Astrocyte (in vitro differentiated cells and primary cell): Measurements from ENCODE around the gene ZFAND6. TPM values are rescaled to one million over a fixed set of nuclear protein-coding genes. Genes with fewer than 3 reads are reported as not detected.

Experiments
- DNase-seq: peaks from one replicate; pipeline ENCODE4 v3.0.0-alpha.2; 2010; ENCODE audit warnings: low read depth
- FAIRE-seq: peaks from 2 replicates; lab custom pipeline; 2011; peaks lifted over from hg19 to GRCh38; lab: Jason Lieb, UNC
- H2AFZ ChIP-seq: 2 replicates; pipeline ENCODE4 v1.6.0; 2012; ENCODE audit warnings: low read depth, low read length, inconsistent platforms
- H3K27ac ChIP-seq: 2 replicates; pipeline ENCODE4 v1.5.1; 2011; ENCODE audit warnings: low read depth, low read length, inconsistent platforms
- H3K27me3 ChIP-seq: 2 replicates; pipeline ENCODE4 v1.6.0; 2011; ENCODE audit warnings: low read length, inconsistent platforms; ENCODE audit not compliant: insufficient read depth
- H3K36me3 ChIP-seq: 2 replicates; pipeline ENCODE4 v1.5.1; 2011; ENCODE audit warnings: low read length, inconsistent platforms; ENCODE audit not compliant: insufficient read depth
- H3K4me1 ChIP-seq: 2 replicates; pipeline ENCODE4 v1.5.1; 2011; ENCODE audit warnings: low read length, inconsistent platforms; ENCODE audit not compliant: insufficient read depth
- H3K4me2 ChIP-seq: 2 replicates; pipeline ENCODE4 v1.6.0; 2012; ENCODE audit warnings: low read length, inconsistent platforms
- H3K4me3 ChIP-seq: 2 replicates; pipeline ENCODE4 v1.5.1; 2011; ENCODE audit warnings: low read depth, mild to moderate bottlenecking, low read length, inconsistent platforms; ENCODE audit not compliant: insufficient read depth
- H3K79me2 ChIP-seq: 2 replicates; pipeline ENCODE4 v1.6.0; 2012; ENCODE audit warnings: mild to moderate bottlenecking, low read length, inconsistent platforms; ENCODE audit not compliant: insufficient read depth
- H3K9ac ChIP-seq: 2 replicates; pipeline ENCODE4 v1.6.0; 2012; ENCODE audit warnings: mild to moderate bottlenecking, low read length, inconsistent platforms
- H3K9me3 ChIP-seq: 2 replicates; pipeline ENCODE4 v1.5.1; 2012; ENCODE audit warnings: low read depth, mild to moderate bottlenecking, low read length, inconsistent platforms; ENCODE audit not compliant: insufficient read depth
- H4K20me1 ChIP-seq: 2 replicates; pipeline ENCODE4 v1.6.0; 2012; ENCODE audit warnings: low read length, inconsistent platforms; ENCODE audit not compliant: insufficient read depth
- H3K27ac Mint-ChIP-seq: one replicate; pipeline ENCODE4 v1.8.0; 2021; ENCODE audit warnings: mild to moderate bottlenecking, mixed read lengths; ENCODE audit not compliant: unreplicated experiment
- H3K27me3 Mint-ChIP-seq: one replicate; pipeline ENCODE4 v1.8.0; 2021; ENCODE audit warnings: low read depth, mixed read lengths; ENCODE audit not compliant: unreplicated experiment
- H3K36me3 Mint-ChIP-seq: one replicate; pipeline ENCODE4 v1.8.0; 2021; ENCODE audit warnings: low read depth, mixed read lengths; ENCODE audit not compliant: unreplicated experiment
- H3K4me1 Mint-ChIP-seq: one replicate; pipeline ENCODE4 v1.8.0; 2021; ENCODE audit warnings: low read depth, mixed read lengths; ENCODE audit not compliant: unreplicated experiment
- H3K4me3 Mint-ChIP-seq: one replicate; pipeline ENCODE4 v1.8.0; 2021; ENCODE audit warnings: mild to moderate bottlenecking, moderate library complexity, mixed read lengths; ENCODE audit not compliant: unreplicated experiment
- H3K9me3 Mint-ChIP-seq: one replicate; pipeline ENCODE4 v1.8.0; 2021; ENCODE audit warnings: mild to moderate bottlenecking, mixed read lengths; ENCODE audit not compliant: unreplicated experiment
- EZH2 ChIP-seq: IDR thresholded peaks from 2 replicates; pipeline ENCODE4 v1.6.1; 2012; ENCODE audit warnings: mild to moderate bottlenecking, low read length, inconsistent platforms; ENCODE audit not compliant: insufficient read depth
- total RNA-seq: library from RNA; stranded (reverse); gene quantifications from 2 replicates; pipeline ENCODE4 v1.2.1, GENCODE V29; 2021
- TF ChIP-seq, protein P1 (sequence below): IDR thresholded peaks from 2 replicates; pipeline ENCODE4 v1.5.1; 2011; ENCODE audit warnings: low read depth, mild to moderate bottlenecking, inconsistent platforms, low read length, moderate library complexity; ENCODE audit not compliant: insufficient read depth

The ZFAND6 gene
- total RNA-seq, 1 donor from 2014 or later, result 70.0 TPM

DNA sequence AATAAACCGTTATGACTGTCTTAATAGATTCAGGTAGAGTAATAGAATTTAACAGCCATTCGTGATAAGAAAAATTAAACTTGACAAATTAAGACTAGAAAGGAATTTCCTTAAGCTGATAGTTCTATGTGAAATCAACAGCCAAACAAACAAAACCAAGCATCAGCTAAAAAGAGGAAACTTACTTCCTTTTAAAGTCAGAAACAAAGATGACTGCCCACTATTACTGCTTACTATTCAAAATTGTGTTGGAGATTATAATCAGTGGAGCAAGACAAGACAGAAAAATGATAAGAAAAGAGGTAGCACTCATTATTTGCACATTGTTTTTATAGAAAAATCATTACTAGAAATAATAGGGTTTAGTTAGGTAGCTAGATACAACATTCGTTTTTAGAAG is 79.5 kb downstream of the ZFAND6 start:
- Histone ChIP-seq H3K9me3 (no peaks in the 10 kb centered on the region), H3K27me3 (no peaks in the 10 kb centered on the region), H3K36me3 (peaks cover 7% of the 10 kb centered on the region), H3K9ac (no peak overlapping the region), H3K79me2 (no peaks in the 10 kb centered on the region), H3K4me3 (no peak overlapping the region), H3K4me2 (no peak overlapping the region), H3K4me1 (no peaks in the 10 kb centered on the region), H2AFZ (no peak overlapping the region), H3K27ac (no peak overlapping the region), H4K20me1 (no peaks in the 10 kb centered on the region)
- FAIRE-seq (peak; percentile 62), DNase-seq (no peak)
- no peaks in the 10 kb centered on the region for H3K9me3 Mint-ChIP-seq
- no peaks in the 10 kb centered on the region for H3K4me1 Mint-ChIP-seq
- no peak overlapping the region for H3K4me3 Mint-ChIP-seq
- no peak overlapping the region for H3K27ac Mint-ChIP-seq
- H3K27me3 Mint-ChIP-seq, result no peaks in the 10 kb centered on the region
- peaks cover 8% of the 10 kb centered on the region for H3K36me3 Mint-ChIP-seq
- TF ChIP-seq, protein P1, sequence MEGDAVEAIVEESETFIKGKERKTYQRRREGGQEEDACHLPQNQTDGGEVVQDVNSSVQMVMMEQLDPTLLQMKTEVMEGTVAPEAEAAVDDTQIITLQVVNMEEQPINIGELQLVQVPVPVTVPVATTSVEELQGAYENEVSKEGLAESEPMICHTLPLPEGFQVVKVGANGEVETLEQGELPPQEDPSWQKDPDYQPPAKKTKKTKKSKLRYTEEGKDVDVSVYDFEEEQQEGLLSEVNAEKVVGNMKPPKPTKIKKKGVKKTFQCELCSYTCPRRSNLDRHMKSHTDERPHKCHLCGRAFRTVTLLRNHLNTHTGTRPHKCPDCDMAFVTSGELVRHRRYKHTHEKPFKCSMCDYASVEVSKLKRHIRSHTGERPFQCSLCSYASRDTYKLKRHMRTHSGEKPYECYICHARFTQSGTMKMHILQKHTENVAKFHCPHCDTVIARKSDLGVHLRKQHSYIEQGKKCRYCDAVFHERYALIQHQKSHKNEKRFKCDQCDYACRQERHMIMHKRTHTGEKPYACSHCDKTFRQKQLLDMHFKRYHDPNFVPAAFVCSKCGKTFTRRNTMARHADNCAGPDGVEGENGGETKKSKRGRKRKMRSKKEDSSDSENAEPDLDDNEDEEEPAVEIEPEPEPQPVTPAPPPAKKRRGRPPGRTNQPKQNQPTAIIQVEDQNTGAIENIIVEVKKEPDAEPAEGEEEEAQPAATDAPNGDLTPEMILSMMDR, result no peak
- TF ChIP-seq EZH2, result no peak

DNA sequence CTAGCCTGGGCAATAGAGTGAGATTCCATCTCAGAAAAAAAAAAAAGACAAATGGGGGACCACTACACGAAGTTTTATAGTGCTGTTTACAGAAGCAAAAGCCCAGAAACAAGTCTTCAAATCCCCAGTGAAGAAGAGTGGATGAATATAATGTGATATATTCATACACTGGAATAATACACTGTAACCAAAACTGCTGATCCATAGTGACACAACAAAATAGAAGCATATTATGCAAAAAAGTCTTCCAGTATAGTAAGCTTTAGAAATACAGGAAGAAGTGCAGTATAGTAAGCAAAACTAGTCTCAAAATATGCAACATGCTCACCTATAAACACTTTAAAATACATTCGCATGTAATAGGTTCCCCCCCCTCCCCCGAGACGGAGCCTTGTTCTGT is 81.4 kb downstream of the ZFAND6 start:
- Histone ChIP-seq H2AFZ (no peak overlapping the region), H3K79me2 (no peaks in the 10 kb centered on the region), H3K36me3 (peaks cover 3% of the 10 kb centered on the region), H3K4me2 (no peak overlapping the region), H3K9me3 (no peaks in the 10 kb centered on the region), H3K27ac (no peak overlapping the region), H3K27me3 (no peaks in the 10 kb centered on the region), H3K4me1 (no peaks in the 10 kb centered on the region), H3K4me3 (no peak overlapping the region), H4K20me1 (no peaks in the 10 kb centered on the region), H3K9ac (no peak overlapping the region)
- Mint-ChIP-seq H3K9me3 (no peaks in the 10 kb centered on the region), H3K4me3 (no peak overlapping the region), H3K4me1 (no peaks in the 10 kb centered on the region), H3K27ac (no peak overlapping the region), H3K27me3 (no peaks in the 10 kb centered on the region), H3K36me3 (peaks cover 6% of the 10 kb centered on the region)
- TF ChIP-seq, protein P1, result no peak
- no peak for TF ChIP-seq EZH2
- DNase-seq (no peak), FAIRE-seq (no peak)

DNA sequence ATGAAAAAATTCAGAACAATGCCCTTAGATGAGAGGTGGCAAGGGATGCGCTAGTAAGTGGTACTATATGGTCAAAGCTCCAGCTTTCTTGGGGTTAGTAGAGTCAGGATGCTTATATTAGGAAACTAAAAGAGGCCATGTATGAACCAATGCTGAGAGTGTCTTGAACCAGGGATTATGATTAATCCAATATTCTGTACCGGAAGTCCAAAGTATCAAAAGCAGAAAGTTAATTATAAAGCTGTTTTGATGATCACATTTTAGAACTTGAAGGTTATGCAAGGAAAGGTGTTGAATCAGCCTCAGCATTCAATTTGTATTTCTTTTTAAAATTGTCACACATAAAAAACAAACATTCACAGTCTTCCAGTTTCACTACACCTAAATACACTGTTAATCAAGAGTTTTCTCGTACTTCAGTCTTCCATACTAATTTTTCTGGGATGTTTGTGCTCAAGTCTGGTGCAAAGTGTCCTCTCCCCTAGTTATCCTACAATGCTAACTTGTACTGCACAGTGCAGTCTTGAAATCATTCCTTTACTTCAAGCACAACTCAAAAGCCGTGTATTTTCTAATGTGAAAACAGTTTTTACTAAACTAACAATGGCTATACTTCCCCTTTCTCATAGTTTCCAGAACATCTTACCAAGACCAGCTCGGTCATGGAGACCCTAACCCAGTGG is 82.6 kb downstream of the ZFAND6 start:
- Histone ChIP-seq H4K20me1 (no peaks in the 10 kb centered on the region), H3K4me3 (no peak overlapping the region), H3K9me3 (no peaks in the 10 kb centered on the region), H3K36me3 (no peaks in the 10 kb centered on the region), H3K27me3 (no peaks in the 10 kb centered on the region), H2AFZ (no peak overlapping the region), H3K4me1 (no peaks in the 10 kb centered on the region), H3K27ac (no peak overlapping the region), H3K9ac (no peak overlapping the region), H3K4me2 (no peak overlapping the region), H3K79me2 (no peaks in the 10 kb centered on the region)
- FAIRE-seq (no peak), DNase-seq (no peak)
- TF ChIP-seq, protein P1, result no peak
- no peak for TF ChIP-seq EZH2
- Mint-ChIP-seq H3K4me1 (no peaks in the 10 kb centered on the region), H3K27ac (no peak overlapping the region), H3K27me3 (no peaks in the 10 kb centered on the region), H3K36me3 (peaks cover 6% of the 10 kb centered on the region), H3K9me3 (no peaks in the 10 kb centered on the region), H3K4me3 (no peak overlapping the region)
